ENCODE results near the gene NAA80.

DNA sequence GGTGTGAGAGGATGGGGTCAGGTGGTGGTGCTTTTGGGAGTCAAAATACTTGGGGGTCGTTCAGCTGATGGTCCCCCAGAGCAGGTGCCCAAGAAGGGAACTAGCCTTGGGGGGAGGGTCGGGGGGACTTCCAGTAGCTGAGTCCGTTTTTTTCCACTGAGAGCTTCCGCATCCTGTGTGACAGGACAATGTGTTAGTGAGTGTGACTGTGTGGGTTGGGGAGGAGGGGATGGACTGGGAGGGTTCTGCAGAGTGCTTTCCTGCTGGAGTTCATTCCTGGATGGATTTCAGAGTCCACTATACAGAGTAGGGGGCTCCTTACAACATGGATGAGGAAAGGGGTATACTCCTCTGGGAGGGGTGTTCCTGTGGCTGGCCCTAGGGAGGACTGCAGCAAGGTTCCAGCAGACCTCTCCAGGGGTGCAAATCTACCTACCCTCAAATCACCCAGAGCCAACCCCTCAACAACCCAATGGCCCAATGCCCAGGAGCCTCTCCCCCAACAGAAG lies 23.9 kb upstream of the NAA80 start:
- TF ChIP-seq CREB1 (IDR thresholded peaks at IDR 0.05) (no peak), POLR2A (IDR thresholded peaks at IDR 0.05; ENCODE audit: control extremely low read depth in 1 of 2, low read depth in 2 of 2, low read length in 2 of 2) (no peak), EP300 (IDR thresholded peaks at IDR 0.05; ENCODE audit: borderline replicate concordance in 1 of 2, low read depth in 2 of 2, low read length in 2 of 2) (no peak)
- TF ChIP-seq, protein P1, sequence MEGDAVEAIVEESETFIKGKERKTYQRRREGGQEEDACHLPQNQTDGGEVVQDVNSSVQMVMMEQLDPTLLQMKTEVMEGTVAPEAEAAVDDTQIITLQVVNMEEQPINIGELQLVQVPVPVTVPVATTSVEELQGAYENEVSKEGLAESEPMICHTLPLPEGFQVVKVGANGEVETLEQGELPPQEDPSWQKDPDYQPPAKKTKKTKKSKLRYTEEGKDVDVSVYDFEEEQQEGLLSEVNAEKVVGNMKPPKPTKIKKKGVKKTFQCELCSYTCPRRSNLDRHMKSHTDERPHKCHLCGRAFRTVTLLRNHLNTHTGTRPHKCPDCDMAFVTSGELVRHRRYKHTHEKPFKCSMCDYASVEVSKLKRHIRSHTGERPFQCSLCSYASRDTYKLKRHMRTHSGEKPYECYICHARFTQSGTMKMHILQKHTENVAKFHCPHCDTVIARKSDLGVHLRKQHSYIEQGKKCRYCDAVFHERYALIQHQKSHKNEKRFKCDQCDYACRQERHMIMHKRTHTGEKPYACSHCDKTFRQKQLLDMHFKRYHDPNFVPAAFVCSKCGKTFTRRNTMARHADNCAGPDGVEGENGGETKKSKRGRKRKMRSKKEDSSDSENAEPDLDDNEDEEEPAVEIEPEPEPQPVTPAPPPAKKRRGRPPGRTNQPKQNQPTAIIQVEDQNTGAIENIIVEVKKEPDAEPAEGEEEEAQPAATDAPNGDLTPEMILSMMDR (IDR thresholded peaks at IDR 0.05; ENCODE audit: control extremely low read depth in 1 of 3, insufficient read depth in 1 of 3, low read depth in 1 of 3, low read length in 3 of 3) = no peak

All from H1 (cell line).